Stimulated activated effector memory CD8-positive, alpha-beta T cell treated with anti-CD3 and anti-CD28 coated beads, Interleukin-12 subunit alpha, Interleukin-12 subunit beta, amount 100 ng/mL, for 72 hours (primary cell): ENCODE results near the gene INPP4A.
"Not testable (repeated sequence)": the region's sequence is repeated elsewhere in the genome, so short reads cannot be mapped to it uniquely, and the experiment has no call there.

ENCODE experiments used
- ATAC-seq: fragments of 150-1000 bp; cut with Tn5 transposase; 2 replicates; pipeline ENCODE4 v1.10.0; 2021
- DNase-seq, 2 donors: peaks; one replicate each; pipeline ENCODE4 v3.0.0; 2021 to 2022; ENCODE audit warnings: low spot score in 2 of 2
- H3K27ac Mint-ChIP-seq: one replicate; pipeline ENCODE4 v1.8.0; 2022; ENCODE audit warnings: mild to moderate bottlenecking, mixed read lengths
- H3K36me3 Mint-ChIP-seq: one replicate; pipeline ENCODE4 v1.8.0; 2022; ENCODE audit warnings: mild to moderate bottlenecking, mixed read lengths
- H3K4me1 Mint-ChIP-seq: one replicate; pipeline ENCODE4 v1.8.0; 2022; ENCODE audit warnings: mixed read lengths
- H3K4me3 Mint-ChIP-seq: one replicate; pipeline ENCODE4 v1.8.0; 2022; ENCODE audit warnings: mild to moderate bottlenecking, mixed read lengths
- H3K9me3 Mint-ChIP-seq: one replicate; pipeline ENCODE4 v1.8.0; 2022; ENCODE audit warnings: mixed read lengths

INPP4A gene

DNA sequence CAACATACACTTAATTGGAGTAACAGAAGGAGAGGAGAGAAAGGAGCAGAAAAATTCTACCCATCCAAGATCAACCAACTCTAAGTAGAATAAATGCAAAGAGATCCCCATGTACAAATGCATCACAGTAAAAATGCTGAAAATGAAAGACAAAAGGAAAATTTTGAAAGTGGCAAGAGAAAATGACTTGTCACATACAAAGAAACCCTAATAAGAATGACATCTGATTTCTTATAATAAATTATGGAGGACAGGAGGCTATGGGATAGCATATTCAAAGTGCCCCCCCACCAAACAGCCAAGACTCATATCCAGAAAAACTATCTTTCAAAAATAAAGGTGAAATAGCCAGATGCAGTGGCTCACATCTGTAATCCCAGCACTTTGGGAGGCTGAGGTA, 22.2 kb upstream of the INPP4A start:
- H3K9me3 Mint-ChIP-seq: peaks cover 5% of the 10 kb centered on the region
- ATAC-seq (no peak), DNase-seq (no peak)
- H3K4me3 Mint-ChIP-seq: no peak overlapping the region
- no peak overlapping the region for H3K27ac Mint-ChIP-seq
- H3K36me3 Mint-ChIP-seq: no peaks in the 10 kb centered on the region
- H3K4me1 Mint-ChIP-seq: peaks cover under 1% of the 10 kb centered on the region

DNA sequence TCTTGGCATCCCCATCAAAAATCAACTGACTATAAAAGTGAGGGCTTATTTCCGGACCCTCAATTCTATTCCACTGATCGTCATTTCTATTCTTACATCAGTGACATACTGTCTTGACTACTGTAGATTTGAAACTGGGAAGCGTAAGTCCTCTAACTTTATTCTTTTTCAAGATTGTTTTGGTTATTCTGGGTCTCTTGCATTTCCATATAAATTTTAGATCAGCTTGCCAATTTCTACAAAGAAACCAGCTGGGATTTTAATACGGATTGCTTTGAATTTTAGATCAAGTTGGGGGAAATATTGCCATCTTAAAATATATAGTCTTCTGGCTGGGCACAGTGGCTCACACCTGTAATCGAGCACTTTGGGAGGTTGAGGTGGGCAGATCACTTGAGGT, 17.9 kb upstream of the INPP4A start:
- Mint-ChIP-seq H3K4me3 (no peak overlapping the region), H3K9me3 (peaks cover 5% of the 10 kb centered on the region), H3K36me3 (no peaks in the 10 kb centered on the region), H3K27ac (no peak overlapping the region), H3K4me1 (no peaks in the 10 kb centered on the region)
- ATAC-seq: no peak
- no peak for DNase-seq

DNA sequence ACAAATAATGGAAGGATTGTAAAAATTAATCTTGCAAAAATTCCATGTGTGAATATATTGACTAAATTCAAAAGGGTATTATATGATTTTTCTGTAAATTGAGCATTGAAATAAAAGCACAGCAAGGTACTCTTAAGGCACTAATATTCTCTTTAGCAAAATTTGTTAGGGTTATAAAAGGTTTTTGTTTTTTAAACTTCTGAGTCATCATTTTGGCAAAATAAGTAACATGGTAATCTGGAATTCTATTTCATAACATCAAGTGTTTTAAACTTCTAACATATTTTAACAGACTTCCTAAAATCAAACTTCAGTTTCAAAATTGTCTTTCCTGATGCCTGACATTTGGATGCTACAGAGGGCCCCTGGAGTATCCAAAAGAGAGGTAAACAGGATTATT, 12.5 kb upstream of the INPP4A start:
- ATAC-seq (no peak), DNase-seq (no peak)
- Mint-ChIP-seq H3K4me1 (peaks cover 6% of the 10 kb centered on the region), H3K36me3 (no peaks in the 10 kb centered on the region), H3K4me3 (no peak overlapping the region), H3K27ac (no peak overlapping the region), H3K9me3 (peaks cover 3% of the 10 kb centered on the region)

DNA sequence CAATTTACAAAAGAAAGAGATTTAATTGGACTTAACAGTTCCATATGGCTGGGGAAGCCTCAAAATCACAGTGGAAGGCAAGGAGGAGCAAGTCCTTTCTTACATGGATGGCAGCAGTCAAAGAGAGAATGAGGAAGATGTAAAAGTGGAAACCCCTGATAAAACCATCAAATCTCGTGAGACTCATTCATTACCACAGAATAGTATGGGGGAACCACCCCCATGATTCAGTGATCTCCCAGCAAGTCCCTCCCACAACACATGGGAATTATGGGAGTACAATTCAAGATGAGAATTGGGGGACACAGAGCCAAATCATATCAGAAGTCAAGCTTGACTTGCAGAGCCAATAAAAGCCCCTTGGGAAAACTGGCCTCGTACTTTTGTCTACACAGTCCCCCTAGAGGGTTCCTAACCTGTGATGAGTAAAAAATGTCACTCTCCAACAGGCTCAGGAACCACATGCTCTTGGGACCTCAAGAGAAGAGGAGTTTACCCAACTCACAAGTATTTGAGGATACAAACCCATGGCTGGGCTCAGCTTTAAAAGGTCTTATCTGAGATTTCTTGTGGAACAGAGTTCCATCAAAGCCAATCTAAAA, 11.2 kb upstream of the INPP4A start:
- Mint-ChIP-seq H3K27ac (no peak overlapping the region), H3K36me3 (no peaks in the 10 kb centered on the region), H3K4me3 (no peak overlapping the region), H3K4me1 (peaks cover 9% of the 10 kb centered on the region), H3K9me3 (peaks cover 3% of the 10 kb centered on the region)
- no peak for ATAC-seq
- no peak for DNase-seq

- ATAC-seq (no peak), DNase-seq (no peak)
- H3K36me3 Mint-ChIP-seq: no peaks in the 10 kb centered on the region
- peaks cover 16% of the 10 kb centered on the region for H3K4me1 Mint-ChIP-seq
- H3K27ac Mint-ChIP-seq: no peak overlapping the region
- H3K4me3 Mint-ChIP-seq: no peak overlapping the region
- peaks cover 5% of the 10 kb centered on the region for H3K9me3 Mint-ChIP-seq
These were observed 10.2 kb upstream of the INPP4A start for GRCh38 chr2:98434492-98434891.

GRCh38 chr2:98435670-98436069, 9.0 kb upstream of the INPP4A start:
- H3K4me3 Mint-ChIP-seq, H3K36me3 Mint-ChIP-seq, ATAC-seq, H3K9me3 Mint-ChIP-seq, H3K27ac Mint-ChIP-seq: not testable (repeated sequence)
- peak in 1 of 2 donors; percentile 25 for DNase-seq
- H3K4me1 Mint-ChIP-seq: peaks cover 27% of the 10 kb centered on the region

GRCh38 chr2:98436734-98437133, 7.9 kb upstream of the INPP4A start:
- DNase-seq: no peak
- no peak overlapping the region for H3K4me3 Mint-ChIP-seq
- H3K27ac Mint-ChIP-seq: no peak overlapping the region
- no peaks in the 10 kb centered on the region for H3K36me3 Mint-ChIP-seq
- peaks cover 30% of the 10 kb centered on the region for H3K4me1 Mint-ChIP-seq
- no peak for ATAC-seq
- peaks cover 9% of the 10 kb centered on the region for H3K9me3 Mint-ChIP-seq

GRCh38 chr2:98438190-98439133, 6.2 kb upstream of the INPP4A start:
- Mint-ChIP-seq H3K4me1 (peaks cover 24% of the 10 kb centered on the region), H3K27ac (peak overlapping the region; percentile 87), H3K36me3 (no peaks in the 10 kb centered on the region), H3K9me3 (peaks cover 6% of the 10 kb centered on the region), H3K4me3 (peak overlapping the region; percentile 48)
- DNase-seq (peak in 1 of 2 donors; percentile 47), ATAC-seq (peak; percentile 96)

DNA sequence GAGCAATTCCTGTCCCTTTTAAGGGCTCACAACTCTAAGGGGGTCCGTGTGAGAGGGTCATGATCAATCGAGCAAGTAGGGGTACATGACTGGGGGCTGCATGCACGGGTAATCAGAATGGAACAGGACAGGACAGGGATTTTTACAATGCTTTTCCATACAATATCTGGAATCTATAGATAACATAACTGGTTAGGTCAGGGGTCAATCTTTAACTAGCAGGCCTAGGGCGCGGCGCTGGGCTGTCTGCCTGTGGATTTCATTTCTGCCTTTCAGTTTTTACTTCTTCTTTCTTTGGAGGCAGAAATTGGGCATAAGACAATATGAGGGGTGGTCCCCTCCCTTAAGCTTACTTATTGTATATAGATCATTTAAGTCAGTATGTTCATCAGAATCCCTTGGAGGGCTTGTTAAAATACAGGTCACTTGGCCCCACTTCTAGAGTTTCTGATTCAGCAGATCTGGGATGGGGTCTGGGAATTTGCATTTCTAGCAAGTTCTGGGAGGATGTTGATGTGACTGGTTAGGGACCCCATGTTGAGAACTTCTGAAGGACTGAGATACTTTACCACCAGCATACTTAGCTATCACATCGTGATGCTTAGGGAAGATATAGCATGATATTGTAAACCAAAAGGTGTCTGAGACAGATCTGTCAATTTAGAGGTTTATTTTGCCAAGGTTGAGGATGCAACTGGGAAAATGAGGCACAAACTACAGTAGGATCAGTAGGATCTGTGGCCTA, 2.8 kb upstream of the INPP4A start:
- H3K4me1 Mint-ChIP-seq: peaks cover 37% of the 10 kb centered on the region
- peaks cover 20% of the 10 kb centered on the region for H3K36me3 Mint-ChIP-seq
- DNase-seq: peak in 1 of 2 donors; percentile 45
- peaks cover 6% of the 10 kb centered on the region for H3K9me3 Mint-ChIP-seq
- H3K4me3 Mint-ChIP-seq: no peak overlapping the region
- H3K27ac Mint-ChIP-seq: peak overlapping the region; percentile 6
- ATAC-seq: no peak

- peaks cover 6% of the 10 kb centered on the region for H3K9me3 Mint-ChIP-seq
- H3K27ac Mint-ChIP-seq: peak overlapping the region; percentile 6
- H3K4me1 Mint-ChIP-seq: peaks cover 40% of the 10 kb centered on the region
- DNase-seq: peak in 1 of 2 donors; percentile 18
- ATAC-seq: no peak
- H3K36me3 Mint-ChIP-seq: peaks cover 20% of the 10 kb centered on the region
- H3K4me3 Mint-ChIP-seq: no peak overlapping the region
These were observed 2.2 kb upstream of the INPP4A start for GRCh38 chr2:98442488-98442887.

- Mint-ChIP-seq H3K4me3 (peak overlapping the region; percentile 91), H3K4me1 (peaks cover 44% of the 10 kb centered on the region), H3K9me3 (no peaks in the 10 kb centered on the region), H3K36me3 (peaks cover 20% of the 10 kb centered on the region), H3K27ac (peak overlapping the region; percentile 97)
- DNase-seq: no peak
- peak; percentile 50 for ATAC-seq
These were observed 572 bp downstream of the INPP4A start for GRCh38 chr2:98445177-98445682.

- Mint-ChIP-seq H3K27ac (peak overlapping the region; percentile 97), H3K4me1 (peaks cover 44% of the 10 kb centered on the region), H3K4me3 (peak overlapping the region; percentile 91), H3K36me3 (peaks cover 20% of the 10 kb centered on the region), H3K9me3 (no peaks in the 10 kb centered on the region)
- DNase-seq: peak in 1 of 2 donors; percentile 71
- ATAC-seq: peak; percentile 66
These were observed 1.3 kb downstream of the INPP4A start for GRCh38 chr2:98445683-98446581.

GRCh38 chr2:98446850-98447249, 2.2 kb downstream of the INPP4A start:
- no peak for DNase-seq
- no peaks in the 10 kb centered on the region for H3K9me3 Mint-ChIP-seq
- H3K36me3 Mint-ChIP-seq: peaks cover 20% of the 10 kb centered on the region
- peak overlapping the region; percentile 97 for H3K27ac Mint-ChIP-seq
- H3K4me1 Mint-ChIP-seq: peaks cover 53% of the 10 kb centered on the region
- ATAC-seq: no peak
- H3K4me3 Mint-ChIP-seq: peak overlapping the region; percentile 91

DNA sequence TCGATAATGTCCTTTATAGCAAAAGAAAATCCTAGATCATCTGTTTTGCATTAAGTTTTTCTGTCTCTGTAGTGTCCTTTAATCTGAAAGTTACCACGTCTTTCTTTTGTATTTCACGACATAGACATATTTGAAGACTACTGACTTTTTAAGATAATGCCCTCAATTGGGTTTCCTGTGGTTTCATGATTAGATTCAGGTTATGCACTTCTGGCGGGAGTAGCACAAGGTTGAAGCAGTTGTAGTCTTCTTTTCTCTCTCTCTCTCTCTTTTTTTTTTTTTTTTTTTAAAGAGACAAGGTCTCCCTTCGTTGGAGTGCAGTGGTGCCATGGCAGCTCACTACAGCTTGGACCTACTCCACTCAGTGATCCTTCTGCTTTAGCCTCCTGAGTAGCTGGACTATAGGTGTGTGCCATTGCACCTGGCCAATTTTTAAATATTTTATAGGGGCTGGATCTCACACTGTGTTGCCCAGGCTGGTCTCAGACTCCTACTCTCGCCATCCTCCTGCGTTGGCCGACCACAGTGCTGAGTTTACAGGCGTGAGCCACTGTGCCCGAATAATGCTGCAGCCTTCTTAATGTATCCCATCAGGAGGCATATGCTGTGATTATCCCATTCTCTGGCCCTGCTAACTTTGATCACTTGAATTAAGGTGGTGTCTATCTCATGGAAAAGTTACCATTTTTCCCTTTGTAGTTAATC, 3.9 kb downstream of the INPP4A start:
- Mint-ChIP-seq H3K4me3 (peak overlapping the region; percentile 91), H3K36me3 (peaks cover 20% of the 10 kb centered on the region), H3K4me1 (peaks cover 70% of the 10 kb centered on the region), H3K27ac (peak overlapping the region; percentile 83), H3K9me3 (no peaks in the 10 kb centered on the region)
- ATAC-seq (peak; percentile 39), DNase-seq (peak in 1 of 2 donors; percentile 64)
